ENCODE measurements around the gene REL.
"Not testable (repeated sequence)": the region's sequence is repeated elsewhere in the genome, so short reads cannot be mapped to it uniquely, and the experiment has no call there.

Gene REL

GRCh38 chr2:60905867-60906266, 24.5 kb downstream of the REL start:
- peaks cover 37 to 65% of the 10 kb centered on the region in 2 donors for H3K36me3 Mint-ChIP-seq
- peaks cover 27 to 43% of the 10 kb centered on the region in 2 donors for H3K4me1 Mint-ChIP-seq
- not testable (repeated sequence) for H3K9me3 Mint-ChIP-seq, DNase-seq, H3K27me3 Mint-ChIP-seq
- peak in 1 of 2 donors; percentile 2 for ATAC-seq (replicated peaks)
- H3K4me3 Mint-ChIP-seq: peak overlapping the region in 1 of 2 donors; percentile 69
- H3K27ac Mint-ChIP-seq: peak overlapping the region; percentile 91

- peak overlapping the region; percentile 91 for H3K27ac Mint-ChIP-seq
- H3K4me3 Mint-ChIP-seq: peak overlapping the region; percentile 15 to 69
- peaks cover 36 to 64% of the 10 kb centered on the region in 2 donors for H3K36me3 Mint-ChIP-seq
- no peaks in the 10 kb centered on the region for H3K27me3 Mint-ChIP-seq
- peaks cover 0 to 4% of the 10 kb centered on the region in 2 donors for H3K9me3 Mint-ChIP-seq
- H3K4me1 Mint-ChIP-seq: peaks cover 26 to 45% of the 10 kb centered on the region in 2 donors
- no peak for DNase-seq
- ATAC-seq (replicated peaks): peak; percentile 10 to 14
Measured at GRCh38 chr2:60906395-60906794, 25.0 kb downstream of the REL start.

GRCh38 chr2:60907329-60907728, 26.0 kb downstream of the REL start:
- DNase-seq (no peak), ATAC-seq (replicated peaks) (peak; percentile 4 to 6)
- Mint-ChIP-seq H3K4me3 (peak overlapping the region in 1 of 2 donors; percentile 21), H3K27me3 (no peaks in the 10 kb centered on the region), H3K36me3 (peaks cover 33 to 66% of the 10 kb centered on the region in 2 donors), H3K4me1 (peaks cover 24 to 45% of the 10 kb centered on the region in 2 donors), H3K27ac (peak overlapping the region; percentile 93), H3K9me3 (peaks cover 0 to 4% of the 10 kb centered on the region in 2 donors)

- Mint-ChIP-seq H3K36me3 (peaks cover 46 to 52% of the 10 kb centered on the region in 2 donors), H3K27ac (peak overlapping the region; percentile 82)
Measured at GRCh38 chr2:60925994-60926740, 44.8 kb downstream of the REL start.

GRCh38 chr2:60926741-60927552, 45.6 kb downstream of the REL start:
- no peaks in the 10 kb centered on the region for H3K27me3 Mint-ChIP-seq
- ATAC-seq (replicated peaks) (peak; percentile 59 to 64), DNase-seq (no peak)
- peaks cover 5 to 16% of the 10 kb centered on the region in 2 donors for H3K9me3 Mint-ChIP-seq
- peak overlapping the region; percentile 29 to 52 for H3K4me3 Mint-ChIP-seq
- peak overlapping the region; percentile 85 for H3K27ac Mint-ChIP-seq
- H3K36me3 Mint-ChIP-seq: peaks cover 47 to 53% of the 10 kb centered on the region in 2 donors
- peaks cover 31 to 42% of the 10 kb centered on the region in 2 donors for H3K4me1 Mint-ChIP-seq

More at GRCh38 chr2:60925994-60926740, 44.8 kb downstream of the REL start:
- H3K27me3 Mint-ChIP-seq: no peaks in the 10 kb centered on the region
- H3K4me1 Mint-ChIP-seq: peaks cover 32 to 41% of the 10 kb centered on the region in 2 donors
- peaks cover 5 to 16% of the 10 kb centered on the region in 2 donors for H3K9me3 Mint-ChIP-seq
- ATAC-seq (replicated peaks) (peak in 1 of 2 donors; percentile 13), DNase-seq (no peak)
- peak overlapping the region in 1 of 2 donors; percentile 52 for H3K4me3 Mint-ChIP-seq

GRCh38 chr2:60932061-60932460, 50.7 kb downstream of the REL start:
- not testable (repeated sequence) for H3K27me3 Mint-ChIP-seq, DNase-seq, H3K9me3 Mint-ChIP-seq, H3K4me3 Mint-ChIP-seq
- Mint-ChIP-seq H3K4me1 (peaks cover 25 to 51% of the 10 kb centered on the region in 2 donors), H3K36me3 (peaks cover 56 to 60% of the 10 kb centered on the region in 2 donors), H3K27ac (peak overlapping the region; percentile 79)
- peak; percentile 1 to 12 for ATAC-seq (replicated peaks)

- Mint-ChIP-seq H3K27me3 (no peaks in the 10 kb centered on the region), H3K4me1 (peaks cover 28 to 51% of the 10 kb centered on the region in 2 donors), H3K9me3 (no peaks in the 10 kb centered on the region), H3K27ac (peak overlapping the region; percentile 70), H3K4me3 (no peak overlapping the region), H3K36me3 (peaks cover 56 to 60% of the 10 kb centered on the region in 2 donors)
- DNase-seq: no peak
- peak; percentile 19 to 31 for ATAC-seq (replicated peaks)
Measured at GRCh38 chr2:60932954-60933353, 51.6 kb downstream of the REL start.

GRCh38 chr2:60934165-60934722, 52.9 kb downstream of the REL start:
- Mint-ChIP-seq H3K36me3 (peaks cover 64 to 71% of the 10 kb centered on the region in 2 donors), H3K9me3 (no peaks in the 10 kb centered on the region), H3K27ac (peak overlapping the region; percentile 69), H3K27me3 (no peaks in the 10 kb centered on the region), H3K4me1 (peaks cover 41 to 62% of the 10 kb centered on the region in 2 donors), H3K4me3 (no peak overlapping the region)
- ATAC-seq (replicated peaks) (no peak), DNase-seq (no peak)

- H3K4me3 Mint-ChIP-seq: peak overlapping the region; percentile 15 to 23
- H3K9me3 Mint-ChIP-seq: no peaks in the 10 kb centered on the region
- no peak for DNase-seq
- peak; percentile 12 to 20 for ATAC-seq (replicated peaks)
- H3K36me3 Mint-ChIP-seq: peaks cover 66 to 72% of the 10 kb centered on the region in 2 donors
- H3K4me1 Mint-ChIP-seq: peaks cover 44 to 65% of the 10 kb centered on the region in 2 donors
- peak overlapping the region; percentile 89 for H3K27ac Mint-ChIP-seq
- no peaks in the 10 kb centered on the region for H3K27me3 Mint-ChIP-seq
Measured at GRCh38 chr2:60936757-60937156, 55.4 kb downstream of the REL start.

- peaks cover 53 to 66% of the 10 kb centered on the region in 2 donors for H3K36me3 Mint-ChIP-seq
- H3K27me3 Mint-ChIP-seq: no peaks in the 10 kb centered on the region
- peak; percentile 6 to 13 for ATAC-seq (replicated peaks)
- H3K9me3 Mint-ChIP-seq: no peaks in the 10 kb centered on the region
- no peak for DNase-seq
- H3K4me3 Mint-ChIP-seq: peak overlapping the region; percentile 22 to 68
- peak overlapping the region; percentile 89 for H3K27ac Mint-ChIP-seq
- peaks cover 34 to 50% of the 10 kb centered on the region in 2 donors for H3K4me1 Mint-ChIP-seq
Measured at GRCh38 chr2:60938301-60938700, 56.9 kb downstream of the REL start.

GRCh38 chr2:60939622-60940021, 58.2 kb downstream of the REL start:
- Mint-ChIP-seq H3K4me3 (peak overlapping the region in 1 of 2 donors; percentile 68), H3K9me3 (no peaks in the 10 kb centered on the region), H3K36me3 (peaks cover 40 to 65% of the 10 kb centered on the region in 2 donors), H3K4me1 (peaks cover 29 to 43% of the 10 kb centered on the region in 2 donors), H3K27ac (peak overlapping the region; percentile 89), H3K27me3 (no peaks in the 10 kb centered on the region)
- no peak for ATAC-seq (replicated peaks)
- no peak for DNase-seq

GRCh38 chr2:60945341-60945740, 64.0 kb downstream of the REL start:
- H3K27ac Mint-ChIP-seq: no peak overlapping the region
- H3K36me3 Mint-ChIP-seq: peaks cover 21 to 46% of the 10 kb centered on the region in 2 donors
- H3K4me1 Mint-ChIP-seq: peaks cover 5 to 14% of the 10 kb centered on the region in 2 donors
- H3K4me3 Mint-ChIP-seq: no peak overlapping the region
- no peaks in the 10 kb centered on the region for H3K27me3 Mint-ChIP-seq
- ATAC-seq (replicated peaks): no peak
- H3K9me3 Mint-ChIP-seq: peaks cover 0 to 2% of the 10 kb centered on the region in 2 donors
- no peak for DNase-seq

- no peak for ATAC-seq (replicated peaks)
- Mint-ChIP-seq H3K36me3 (peaks cover 30 to 61% of the 10 kb centered on the region in 2 donors), H3K27ac (peak overlapping the region; percentile 62), H3K4me1 (peaks cover 5 to 14% of the 10 kb centered on the region in 2 donors), H3K27me3 (no peaks in the 10 kb centered on the region), H3K4me3 (no peak overlapping the region), H3K9me3 (peaks cover 0 to 2% of the 10 kb centered on the region in 2 donors)
- no peak for DNase-seq
Measured at GRCh38 chr2:60947056-60947455, 65.7 kb downstream of the REL start.

GRCh38 chr2:60948161-60948560, 66.8 kb downstream of the REL start:
- DNase-seq (no peak), ATAC-seq (replicated peaks) (peak; percentile 40 to 50)
- peaks cover 33 to 62% of the 10 kb centered on the region in 2 donors for H3K36me3 Mint-ChIP-seq
- H3K27ac Mint-ChIP-seq: peak overlapping the region; percentile 73
- H3K4me1 Mint-ChIP-seq: peaks cover 5 to 15% of the 10 kb centered on the region in 2 donors
- peak overlapping the region in 1 of 2 donors; percentile 44 for H3K4me3 Mint-ChIP-seq
- no peaks in the 10 kb centered on the region for H3K27me3 Mint-ChIP-seq
- H3K9me3 Mint-ChIP-seq: peaks cover 0 to 2% of the 10 kb centered on the region in 2 donors

All from stimulated activated naive B cell treated with anti-CD40 and anti-IgM and Interleukin-4, amounts not matched to agents 10 μg/mL and 1 μg/mL and 100 μg/mL, for 72 hours (primary cell).